HG02642 (cell line): ENCODE measurements around the gene ADGRB2.

ENCODE experiments used
- ATAC-seq: cut with Tn5 transposase; IDR thresholded peaks from one replicate; pipeline ENCODE4 v1.9.1; 2021; ENCODE audit warnings: mild to moderate bottlenecking; ENCODE audit not compliant: unreplicated experiment, poor library complexity

Gene ADGRB2

DNA sequence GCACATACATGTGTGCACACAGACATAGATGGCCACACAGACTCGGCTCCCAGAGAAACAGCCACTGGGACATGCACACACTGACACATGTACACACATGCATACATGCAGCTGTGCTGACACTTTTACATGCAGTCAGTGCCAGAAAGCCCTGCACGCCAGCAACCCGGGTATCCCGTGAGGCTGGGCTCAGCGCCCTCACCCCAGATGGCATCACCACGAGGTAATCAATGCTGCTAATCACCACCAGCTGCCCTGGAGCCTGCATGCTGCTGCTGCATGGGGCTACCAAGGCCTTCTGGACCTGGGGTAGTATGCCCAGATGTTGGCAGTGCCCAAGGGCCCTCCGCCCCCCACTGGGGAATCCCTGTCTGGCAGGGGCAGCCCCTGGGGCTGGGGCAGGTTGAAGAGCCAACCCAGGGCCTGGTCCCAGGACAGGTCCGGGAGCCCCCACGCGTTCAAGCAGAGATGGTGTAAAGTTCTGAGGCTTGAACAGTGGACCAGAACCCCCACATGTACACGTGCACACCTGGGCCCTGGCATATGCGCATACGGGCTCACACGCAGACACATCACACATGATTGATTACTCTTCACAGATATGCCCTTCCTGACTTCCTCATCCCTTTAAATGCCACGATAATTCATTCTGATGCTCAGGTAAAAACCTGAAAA lies 57.6 kb downstream of the ADGRB2 start:
- no peak for ATAC-seq

DNA sequence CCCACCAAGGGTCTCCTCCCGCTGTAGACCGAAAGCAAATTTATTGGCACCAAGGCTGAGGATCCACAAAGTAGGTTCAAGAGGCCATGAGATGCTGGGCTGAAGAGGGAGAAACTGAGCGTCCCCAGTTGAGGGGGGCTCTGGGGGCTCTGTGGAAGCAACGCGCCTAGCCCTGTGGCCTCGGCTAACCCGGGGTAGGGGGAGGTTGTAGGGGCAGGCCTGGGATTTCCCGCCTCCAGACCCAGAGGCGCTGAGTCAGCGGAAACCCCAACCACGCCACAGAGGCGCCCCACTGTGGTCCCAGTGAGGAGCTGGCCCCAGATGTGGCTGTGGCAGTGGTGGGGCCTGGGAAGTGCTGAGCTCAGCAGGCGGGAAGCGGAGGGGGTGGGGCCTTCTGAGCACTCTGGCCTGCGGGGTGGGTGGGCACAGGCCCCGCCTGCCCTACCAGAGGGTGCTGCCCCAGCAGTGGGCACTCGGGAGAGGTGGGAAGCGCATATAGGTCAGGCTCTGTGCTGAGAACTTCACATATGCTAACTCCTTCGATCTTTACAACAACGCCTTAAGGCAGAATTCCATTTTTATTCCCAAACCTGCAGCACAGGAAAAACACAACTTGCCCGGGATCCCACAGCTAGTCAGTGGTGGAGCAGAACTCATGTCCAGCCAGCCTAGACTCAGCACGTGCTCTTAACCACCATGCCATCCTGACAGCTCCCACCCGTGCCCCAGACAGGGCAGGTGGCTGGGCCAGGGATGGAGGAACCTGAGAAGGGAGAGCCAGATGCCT lies 58.9 kb downstream of the ADGRB2 start:
- ATAC-seq: peak; percentile 37

DNA sequence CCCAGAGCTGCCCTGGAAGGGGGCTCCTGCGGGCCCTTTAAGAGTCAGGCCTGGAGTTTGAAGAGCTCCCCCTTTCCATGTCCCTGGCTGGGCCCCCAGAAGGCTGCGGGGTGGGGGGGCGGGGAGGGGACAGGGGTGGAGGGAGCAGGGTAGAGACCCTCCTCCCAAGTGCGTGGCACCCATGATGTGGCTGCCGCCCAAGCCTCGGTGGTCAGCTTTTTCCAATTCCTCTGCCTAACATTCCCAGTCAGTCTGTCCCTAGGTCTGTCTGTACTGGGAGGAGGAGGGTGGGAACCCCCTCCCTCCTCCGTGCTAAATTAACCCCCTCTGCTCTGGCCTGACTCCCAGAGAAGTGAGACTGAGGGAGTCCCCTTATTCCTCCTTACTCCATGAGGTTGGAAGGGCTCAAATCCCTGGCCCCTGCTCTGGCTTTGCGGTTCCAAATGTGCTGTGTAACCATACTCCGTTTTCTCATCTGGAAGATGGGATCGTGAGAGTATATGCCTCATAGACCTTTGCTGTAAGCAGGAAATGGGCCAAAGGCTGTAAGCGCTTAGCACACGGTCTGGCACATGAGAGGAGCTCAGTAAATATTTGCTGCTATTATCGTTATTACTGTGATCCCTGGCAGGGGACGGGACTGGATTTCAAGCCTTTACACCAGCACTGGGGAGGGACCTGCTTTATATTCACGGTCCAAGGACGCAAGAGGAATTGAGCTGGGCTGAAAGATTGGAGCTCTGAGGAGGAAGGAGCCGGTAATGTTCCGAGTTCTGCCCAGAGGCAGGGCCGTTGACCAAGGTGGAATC lies 59.7 kb downstream of the ADGRB2 start:
- ATAC-seq: no peak

DNA sequence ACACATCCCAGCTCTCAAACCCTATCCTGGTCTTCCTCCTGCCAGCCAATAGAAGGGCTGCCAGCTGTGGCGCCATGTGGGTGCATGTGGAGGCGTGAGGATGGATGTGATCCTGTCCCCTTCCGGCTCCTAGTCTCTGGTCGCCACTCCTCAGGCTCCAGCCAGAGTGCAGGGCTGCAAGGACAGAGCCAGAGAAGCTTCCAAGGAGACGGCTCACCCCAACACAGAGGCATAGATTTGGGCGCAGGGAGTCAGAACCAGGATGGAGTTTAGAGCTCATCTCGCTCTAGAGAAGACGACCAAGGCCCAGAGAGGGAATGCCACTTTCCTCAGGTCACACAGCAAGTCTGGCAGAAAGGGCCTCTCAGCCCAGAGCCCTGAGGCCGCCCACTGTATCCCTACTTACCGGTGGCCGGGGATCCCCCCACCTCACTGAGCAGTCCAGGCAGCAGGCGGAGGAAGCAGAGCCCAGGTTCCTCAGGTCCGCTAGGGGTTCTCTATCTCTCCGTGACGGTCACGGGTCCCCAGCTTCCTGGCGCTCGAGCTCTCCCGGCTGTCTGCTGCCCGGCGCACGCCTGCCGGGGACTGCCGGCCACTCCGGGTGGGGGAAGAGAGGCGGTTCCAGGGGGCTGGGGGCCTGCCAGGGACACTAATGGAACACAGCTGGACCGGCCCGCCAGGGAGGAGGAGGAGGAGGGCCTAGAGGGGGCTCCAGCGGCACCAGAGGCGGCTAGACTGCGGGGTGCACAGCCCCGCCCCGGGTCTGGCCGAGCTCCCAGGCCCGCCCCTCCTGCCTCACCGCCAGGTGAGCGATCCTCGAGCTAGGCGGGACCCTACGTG lies 60.5 kb downstream of the ADGRB2 start, which contains the start of gene COL16A1:
Gene COL16A1 (minus strand): TSS at position 587 of the 840 bp plus-strand sequence. CDS start 1,824 bp downstream, outside the sequence.
- no peak for ATAC-seq

DNA sequence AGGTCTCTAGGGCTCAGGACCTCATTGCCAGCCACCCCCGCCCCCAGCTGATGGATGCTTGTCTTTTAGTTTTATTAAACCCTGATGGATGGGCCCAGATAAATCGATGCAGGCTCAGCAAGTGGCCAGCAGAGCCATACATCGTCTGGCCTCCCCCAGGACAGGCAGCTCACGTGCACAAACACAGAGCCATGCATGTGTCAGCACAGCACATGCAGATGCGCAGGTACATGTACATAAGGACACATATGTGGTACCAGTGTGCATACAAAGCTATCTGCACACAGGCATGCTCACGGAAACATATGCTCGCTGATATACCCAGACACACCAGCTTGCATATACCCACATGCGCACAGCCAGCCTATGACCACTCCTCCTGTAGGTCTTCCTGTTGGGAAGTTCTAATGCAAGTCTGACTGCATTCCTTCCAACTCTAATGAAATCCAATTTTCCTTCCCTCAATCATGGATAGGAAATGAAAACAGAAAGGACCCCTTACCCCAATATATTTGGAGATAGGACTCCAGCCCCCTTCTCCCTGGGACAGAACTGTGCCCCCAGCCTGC lies 61.2 kb downstream of the ADGRB2 start:
- no peak for ATAC-seq

DNA sequence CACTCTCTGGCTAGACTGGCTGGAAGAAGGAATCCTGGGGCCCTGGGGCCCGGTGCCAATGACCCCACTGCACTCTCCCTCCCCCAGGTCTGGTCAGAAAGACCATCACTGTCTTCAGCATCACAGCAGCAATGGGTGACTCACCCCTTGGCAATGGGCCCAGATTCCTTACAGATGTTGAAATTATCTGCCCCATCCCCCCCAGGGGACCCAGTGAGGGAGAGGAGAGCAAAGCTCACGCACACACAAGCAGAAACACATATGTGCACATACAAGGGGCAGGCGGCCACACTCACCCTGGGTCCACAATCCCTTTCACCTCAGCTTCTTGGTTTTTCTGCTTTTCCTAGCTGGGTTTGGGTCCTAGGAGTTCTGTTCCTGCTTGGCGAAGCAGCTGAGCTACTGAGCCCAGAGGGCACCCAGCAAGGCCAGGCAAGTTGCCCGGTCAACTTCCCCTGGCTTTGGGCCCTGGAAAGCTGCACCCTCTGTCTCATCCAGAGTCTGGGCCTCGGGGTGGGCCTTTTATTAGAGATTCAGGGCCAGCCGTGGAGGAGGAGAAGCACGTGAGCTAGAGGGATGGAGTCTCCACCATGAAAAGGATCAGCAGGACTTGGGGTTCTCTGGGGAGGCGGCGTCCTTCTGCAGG lies 62.9 kb downstream of the ADGRB2 start:
- ATAC-seq: no peak

DNA sequence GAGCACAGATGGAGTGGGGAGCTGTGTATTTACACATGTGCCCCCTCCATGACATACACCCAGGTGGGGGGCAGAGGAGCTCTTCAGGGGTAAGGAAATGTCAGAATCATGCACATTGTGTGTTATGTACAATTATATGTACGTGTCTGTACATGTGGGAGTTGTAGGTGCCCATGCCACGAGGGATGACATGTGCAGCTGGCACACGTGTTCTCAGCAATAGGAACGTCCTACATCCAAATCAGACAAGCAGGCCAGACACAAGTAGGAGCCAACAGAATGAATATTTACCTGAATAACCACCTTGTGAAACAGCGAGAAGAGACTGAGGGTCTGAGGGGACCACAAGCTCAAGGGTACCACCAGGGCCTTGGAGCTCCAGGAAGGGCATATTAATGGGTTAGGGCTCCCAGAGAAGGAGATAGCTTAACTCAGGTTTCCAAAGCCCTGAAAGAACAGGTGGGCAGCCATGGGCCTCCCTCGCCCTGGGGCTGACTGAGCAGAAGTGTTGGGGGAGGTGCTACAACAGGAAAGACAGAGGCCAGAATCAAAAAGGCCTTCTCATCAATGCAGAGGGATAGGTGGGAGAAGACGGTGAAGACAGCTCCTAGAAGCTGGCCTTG lies 63.6 kb downstream of the ADGRB2 start:
- ATAC-seq: no peak

DNA sequence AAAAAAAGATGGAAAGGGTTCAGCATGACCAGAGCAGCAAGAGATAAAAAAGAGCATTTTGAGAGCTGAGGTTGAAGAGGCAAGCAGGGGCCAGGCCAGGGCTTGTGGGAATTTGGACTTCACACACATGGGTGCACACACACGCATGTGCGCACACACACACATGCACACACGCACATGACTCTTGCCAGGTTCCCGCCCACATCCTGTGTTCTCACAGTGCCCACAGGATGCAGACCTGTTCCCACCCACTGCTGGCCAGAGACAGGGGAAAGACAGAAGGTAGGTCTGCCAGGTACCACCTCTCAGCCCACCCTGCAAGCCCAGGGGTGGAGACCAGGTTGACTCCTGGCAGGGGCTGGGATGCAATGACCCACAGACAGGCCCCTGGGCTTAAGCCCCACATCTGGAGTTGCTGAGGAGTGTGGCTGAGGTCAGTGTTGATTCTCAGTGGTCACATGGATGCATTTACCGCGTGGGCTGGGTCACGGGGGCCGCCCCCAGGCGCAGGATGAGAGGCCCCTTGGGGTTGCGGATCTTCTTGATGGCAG lies 64.7 kb downstream of the ADGRB2 start:
- ATAC-seq: no peak

DNA sequence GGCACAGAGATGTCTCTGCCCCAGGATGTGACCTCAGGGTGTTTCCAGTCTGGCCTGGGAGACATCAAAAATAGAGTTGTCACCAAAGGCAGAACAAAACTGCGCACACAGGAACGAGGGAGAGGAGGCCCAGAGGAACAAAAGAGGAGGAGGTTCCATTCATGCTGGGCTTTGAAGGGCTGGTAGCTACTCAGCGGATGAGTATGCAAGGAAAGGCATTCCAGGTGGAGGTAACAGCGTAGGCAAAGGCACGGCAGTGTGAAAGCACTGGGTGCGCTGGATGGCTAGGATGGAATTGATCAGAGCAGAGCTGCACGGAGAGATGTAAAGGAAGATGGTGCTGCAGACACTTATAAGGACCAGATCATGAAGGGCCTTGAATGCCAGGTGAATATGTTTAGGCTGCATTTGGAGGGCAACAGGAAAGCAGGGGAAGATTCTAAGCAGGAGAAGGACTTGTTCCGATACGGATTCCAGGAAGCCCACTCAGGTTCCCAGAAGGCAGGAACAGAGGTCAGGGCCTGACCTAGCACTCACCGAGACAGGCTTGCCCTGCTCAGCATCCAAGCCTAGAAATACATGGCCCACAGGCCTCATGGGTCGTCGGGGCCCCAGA lies 66.7 kb downstream of the ADGRB2 start:
- no peak for ATAC-seq

DNA sequence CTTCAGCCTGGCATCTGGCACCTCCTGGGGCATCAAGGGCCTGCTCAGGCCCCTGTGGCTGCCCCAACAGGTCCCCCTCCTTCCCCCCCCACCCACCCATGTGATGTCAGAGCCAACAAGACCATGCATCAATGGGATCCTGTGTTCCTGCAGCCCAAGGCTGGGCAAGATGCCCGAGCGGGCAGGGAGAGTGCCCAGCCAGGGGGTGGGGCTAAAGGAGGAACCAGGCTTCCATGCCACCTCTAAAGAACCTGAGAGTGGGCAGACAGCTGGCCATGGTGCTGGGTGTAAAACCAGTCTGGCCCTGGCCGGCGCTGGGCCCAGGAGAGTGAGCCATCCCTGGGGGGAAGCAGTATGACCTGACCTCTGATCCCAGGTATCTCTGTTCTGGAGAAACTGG lies 67.9 kb downstream of the ADGRB2 start:
- no peak for ATAC-seq

DNA sequence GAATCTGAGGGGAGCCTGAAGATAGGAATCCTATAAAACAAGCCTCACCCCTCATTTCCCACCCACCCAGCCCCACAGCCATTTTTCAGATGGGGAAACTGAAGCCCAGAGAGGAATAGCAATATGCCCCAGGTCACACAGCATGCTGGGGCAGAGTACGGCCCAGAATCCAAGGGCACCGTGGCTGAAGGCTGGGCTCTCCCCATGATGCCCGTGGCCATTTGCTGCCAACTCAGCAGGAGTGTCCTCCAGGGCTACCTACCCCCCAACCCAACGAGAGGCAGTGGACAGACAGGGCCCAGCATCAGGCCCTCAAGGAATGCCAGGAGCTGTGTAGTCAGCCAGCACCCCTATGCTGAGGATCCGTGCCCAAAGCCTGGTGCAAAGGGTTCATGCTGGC lies 68.8 kb downstream of the ADGRB2 start:
- ATAC-seq: no peak

DNA sequence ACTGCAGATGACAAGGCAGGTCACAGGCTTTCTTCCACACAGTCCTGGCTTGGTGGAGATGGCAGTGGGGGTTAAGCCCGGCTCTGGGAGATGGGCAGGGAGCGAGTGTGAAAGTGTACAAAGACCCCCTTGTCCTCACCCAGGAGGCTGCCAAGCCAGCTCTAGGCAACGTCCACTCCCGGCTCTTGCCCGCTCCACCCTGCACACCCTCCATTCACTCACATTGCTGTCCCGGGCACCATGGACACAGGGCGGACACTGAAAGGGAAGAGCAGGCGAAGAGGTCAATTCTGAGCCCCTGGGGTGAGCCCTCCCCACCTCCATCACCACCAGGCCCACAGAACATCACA lies 69.2 kb downstream of the ADGRB2 start:
- ATAC-seq: no peak

DNA sequence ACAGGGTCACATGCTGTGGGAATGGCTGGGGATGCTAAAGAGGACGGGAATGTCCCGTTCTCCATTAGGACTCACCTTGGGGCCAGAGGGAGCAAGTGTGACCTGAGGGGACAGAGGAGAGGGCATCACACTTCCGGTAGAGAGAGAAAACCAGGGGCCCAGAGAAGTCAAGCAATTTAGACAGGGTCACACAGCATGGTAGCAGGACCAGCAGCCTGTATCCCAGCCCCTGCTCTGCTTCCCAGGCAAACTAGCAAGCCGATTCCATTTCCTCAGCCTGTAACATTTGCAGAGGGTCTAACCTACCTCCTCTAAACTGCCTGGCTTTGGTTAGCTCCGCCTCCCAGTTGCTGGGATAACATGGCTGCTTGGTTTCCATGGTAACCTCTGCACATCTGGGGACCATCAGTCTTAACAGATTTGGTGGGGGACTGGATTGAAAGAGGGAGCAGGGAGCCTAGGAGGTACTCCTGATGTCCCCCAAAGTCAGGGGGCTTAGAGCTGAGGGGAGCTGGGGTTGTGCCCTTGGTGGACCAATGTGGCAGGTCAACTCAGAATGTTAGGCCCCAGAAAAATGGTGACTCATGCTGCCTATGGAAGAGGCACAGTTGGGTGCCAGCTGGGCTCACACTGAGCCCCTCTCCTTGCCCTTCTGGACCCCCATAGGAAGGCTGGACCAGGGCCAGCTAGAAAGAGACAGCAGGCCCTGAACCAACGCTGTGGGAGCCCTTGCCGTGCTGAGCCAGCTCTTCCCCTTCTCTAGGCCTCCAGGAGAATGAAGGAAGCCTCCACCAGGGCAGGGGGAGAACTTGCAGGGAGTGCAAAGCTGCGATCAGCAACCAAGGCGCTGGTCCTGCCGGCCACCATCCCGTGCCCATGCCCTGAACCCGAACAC lies 69.8 kb downstream of the ADGRB2 start:
- no peak for ATAC-seq

DNA sequence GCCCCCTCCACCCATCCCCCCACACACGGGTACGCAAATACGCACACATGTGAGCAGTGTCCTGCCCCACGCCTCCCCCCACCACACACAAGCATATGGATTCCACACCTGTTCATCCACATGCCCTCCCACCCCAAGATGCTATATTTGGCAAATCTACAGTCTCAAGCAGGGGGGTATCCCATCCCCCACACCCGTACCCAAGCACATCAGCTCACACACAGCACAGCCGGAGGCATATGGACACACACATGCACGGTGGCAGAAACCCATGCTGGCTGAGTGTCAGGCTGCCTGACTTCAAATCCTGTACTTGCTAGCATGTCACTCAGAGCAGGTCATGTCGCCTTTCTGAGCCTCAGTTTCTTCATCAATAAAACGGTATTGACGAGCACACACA lies 70.9 kb downstream of the ADGRB2 start:
- no peak for ATAC-seq

DNA sequence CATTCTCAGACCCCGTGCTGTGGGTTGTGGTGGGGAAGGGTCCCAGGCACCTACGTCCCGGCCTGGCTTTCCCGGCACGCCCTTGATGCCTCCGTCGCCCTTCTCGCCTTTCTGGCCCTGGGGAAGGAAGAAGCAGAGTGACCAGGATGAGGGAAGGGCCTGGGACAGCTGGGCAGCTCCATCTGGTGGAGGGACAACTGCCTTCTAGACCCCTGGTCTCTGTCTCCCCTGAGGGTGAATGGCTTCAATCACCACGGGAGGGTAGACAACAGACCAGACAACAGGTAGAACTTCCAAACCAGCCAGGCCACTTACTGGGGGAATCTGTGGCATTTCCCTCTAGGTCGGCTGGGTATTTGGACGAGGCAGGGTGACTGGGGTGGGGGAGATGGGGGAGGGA lies 72.2 kb downstream of the ADGRB2 start:
- no peak for ATAC-seq

DNA sequence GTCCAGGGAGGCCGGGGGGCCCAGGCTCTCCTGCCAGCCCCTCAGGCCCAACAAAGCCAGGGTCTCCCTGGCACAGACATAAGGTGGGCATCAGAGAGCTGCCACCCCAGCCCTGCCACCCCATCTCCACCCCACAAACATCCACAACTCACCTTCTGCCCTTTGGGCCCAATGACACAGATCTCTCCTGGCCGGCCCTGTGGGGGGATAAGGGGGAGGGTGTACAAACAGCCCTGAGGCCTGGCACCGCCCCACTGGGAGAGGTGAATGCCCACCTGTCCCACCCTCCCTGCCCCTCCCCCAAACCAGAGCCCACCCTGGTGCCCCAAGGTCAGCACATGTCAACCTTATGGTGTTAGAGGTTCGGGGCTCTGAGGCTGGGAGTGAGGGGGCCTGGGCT lies 72.7 kb downstream of the ADGRB2 start:
- ATAC-seq: no peak

DNA sequence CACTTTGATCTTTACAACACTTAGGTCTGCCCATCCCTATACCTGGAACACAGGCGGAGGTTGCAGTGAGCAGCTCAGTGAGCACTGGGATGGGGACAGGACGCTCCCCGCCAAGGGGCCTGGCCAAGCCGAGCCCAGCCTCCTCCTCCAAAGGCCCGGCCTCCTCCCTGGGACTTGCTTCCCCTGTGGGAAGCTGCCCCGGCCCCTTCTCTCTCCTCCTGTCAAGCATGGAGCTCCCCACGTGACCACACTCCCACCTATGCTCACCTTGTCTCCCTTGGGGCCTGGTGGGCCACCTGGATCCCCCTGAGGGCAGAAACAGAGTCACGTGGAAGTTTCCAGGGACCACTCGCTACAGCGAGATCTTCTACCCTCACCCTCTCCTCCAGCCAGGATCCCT lies 73.2 kb downstream of the ADGRB2 start:
- ATAC-seq: no peak
